22Rv1 (cell line): ENCODE data around the gene SLC12A2.

Experiments
- ZFX ChIP-seq: fragments of 450-650 bp; IDR thresholded peaks from 2 replicates; pipeline ENCODE4 v1.6.1; 2017; ENCODE audit warnings: antibody characterized with exemption, borderline replicate concordance
- TF ChIP-seq, protein P1 (sequence below): fragments of 450-650 bp; IDR thresholded peaks from 2 replicates; pipeline ENCODE4 v1.5.1; 2017; ENCODE audit warnings: mild to moderate bottlenecking

DNA sequence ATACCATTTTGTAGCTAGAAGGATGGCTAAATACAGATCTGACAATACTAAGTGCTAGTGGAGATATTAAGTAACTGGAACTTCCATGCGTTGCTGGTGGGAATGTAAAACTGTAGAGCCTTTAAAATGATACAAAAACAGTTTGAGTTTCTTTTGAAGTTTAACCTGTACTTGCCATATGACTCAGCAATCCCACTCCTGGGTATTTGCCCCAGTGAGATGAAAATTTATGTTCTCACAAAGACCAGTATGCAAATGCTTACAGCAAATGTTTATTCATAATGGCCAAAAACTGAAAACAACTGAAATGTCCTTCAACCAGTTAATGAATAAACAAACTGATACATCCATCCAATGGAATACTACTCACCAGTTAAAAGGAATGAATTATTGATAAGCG, 137.3 kb downstream of the SLC12A2 start:
- TF ChIP-seq, protein P1, sequence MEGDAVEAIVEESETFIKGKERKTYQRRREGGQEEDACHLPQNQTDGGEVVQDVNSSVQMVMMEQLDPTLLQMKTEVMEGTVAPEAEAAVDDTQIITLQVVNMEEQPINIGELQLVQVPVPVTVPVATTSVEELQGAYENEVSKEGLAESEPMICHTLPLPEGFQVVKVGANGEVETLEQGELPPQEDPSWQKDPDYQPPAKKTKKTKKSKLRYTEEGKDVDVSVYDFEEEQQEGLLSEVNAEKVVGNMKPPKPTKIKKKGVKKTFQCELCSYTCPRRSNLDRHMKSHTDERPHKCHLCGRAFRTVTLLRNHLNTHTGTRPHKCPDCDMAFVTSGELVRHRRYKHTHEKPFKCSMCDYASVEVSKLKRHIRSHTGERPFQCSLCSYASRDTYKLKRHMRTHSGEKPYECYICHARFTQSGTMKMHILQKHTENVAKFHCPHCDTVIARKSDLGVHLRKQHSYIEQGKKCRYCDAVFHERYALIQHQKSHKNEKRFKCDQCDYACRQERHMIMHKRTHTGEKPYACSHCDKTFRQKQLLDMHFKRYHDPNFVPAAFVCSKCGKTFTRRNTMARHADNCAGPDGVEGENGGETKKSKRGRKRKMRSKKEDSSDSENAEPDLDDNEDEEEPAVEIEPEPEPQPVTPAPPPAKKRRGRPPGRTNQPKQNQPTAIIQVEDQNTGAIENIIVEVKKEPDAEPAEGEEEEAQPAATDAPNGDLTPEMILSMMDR: no peak
- TF ChIP-seq ZFX: no peak
